ENCODE results near the gene GNAT2.

DNA sequence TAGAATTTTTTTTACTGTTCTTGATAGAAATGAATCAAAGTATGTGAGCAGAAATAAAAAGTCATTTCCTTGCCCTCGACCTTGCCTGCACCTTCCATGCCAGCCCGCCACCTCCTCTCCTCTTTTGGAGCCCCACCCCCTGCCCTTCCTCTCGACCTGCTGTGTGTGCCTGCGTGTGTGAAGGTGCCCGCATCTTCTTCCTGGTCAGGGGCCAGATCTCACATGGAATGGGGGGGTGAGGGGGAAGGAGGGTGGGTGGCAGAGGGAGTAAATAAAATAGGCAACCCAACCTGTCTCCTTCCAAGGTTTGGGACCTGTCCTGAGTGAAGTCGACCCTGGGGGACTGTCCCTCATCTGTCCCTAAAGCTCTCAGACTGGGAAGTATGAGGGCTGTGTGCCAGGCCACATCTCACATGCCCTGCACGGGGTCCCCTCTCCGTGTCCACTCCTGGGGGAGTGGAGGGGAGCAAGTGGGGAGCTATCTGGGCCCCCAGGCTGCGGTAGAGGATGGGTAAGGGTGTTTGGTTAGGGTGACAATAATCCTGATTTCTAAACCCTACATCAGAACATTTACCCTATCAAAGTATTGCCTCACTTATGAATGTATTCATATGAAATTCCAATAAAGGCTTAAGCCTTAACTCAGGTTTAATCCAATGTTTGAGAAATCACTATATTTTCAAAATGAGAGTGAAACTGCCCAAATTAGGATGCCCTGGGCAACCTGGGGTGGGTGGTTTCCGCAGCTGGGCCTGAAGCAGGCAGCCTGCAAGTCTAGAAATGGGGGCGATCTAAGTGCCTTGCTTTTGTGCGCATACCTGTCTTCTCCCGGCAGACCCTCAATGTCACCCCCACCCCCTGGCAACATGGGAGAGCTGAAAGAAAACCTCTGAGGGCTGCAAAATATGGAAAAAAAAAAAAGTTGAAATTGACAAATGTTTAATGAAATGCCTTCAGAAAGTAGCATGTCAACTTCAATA lies 15.6 kb upstream of the GNAT2 start:
- TF ChIP-seq, protein P1, sequence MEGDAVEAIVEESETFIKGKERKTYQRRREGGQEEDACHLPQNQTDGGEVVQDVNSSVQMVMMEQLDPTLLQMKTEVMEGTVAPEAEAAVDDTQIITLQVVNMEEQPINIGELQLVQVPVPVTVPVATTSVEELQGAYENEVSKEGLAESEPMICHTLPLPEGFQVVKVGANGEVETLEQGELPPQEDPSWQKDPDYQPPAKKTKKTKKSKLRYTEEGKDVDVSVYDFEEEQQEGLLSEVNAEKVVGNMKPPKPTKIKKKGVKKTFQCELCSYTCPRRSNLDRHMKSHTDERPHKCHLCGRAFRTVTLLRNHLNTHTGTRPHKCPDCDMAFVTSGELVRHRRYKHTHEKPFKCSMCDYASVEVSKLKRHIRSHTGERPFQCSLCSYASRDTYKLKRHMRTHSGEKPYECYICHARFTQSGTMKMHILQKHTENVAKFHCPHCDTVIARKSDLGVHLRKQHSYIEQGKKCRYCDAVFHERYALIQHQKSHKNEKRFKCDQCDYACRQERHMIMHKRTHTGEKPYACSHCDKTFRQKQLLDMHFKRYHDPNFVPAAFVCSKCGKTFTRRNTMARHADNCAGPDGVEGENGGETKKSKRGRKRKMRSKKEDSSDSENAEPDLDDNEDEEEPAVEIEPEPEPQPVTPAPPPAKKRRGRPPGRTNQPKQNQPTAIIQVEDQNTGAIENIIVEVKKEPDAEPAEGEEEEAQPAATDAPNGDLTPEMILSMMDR (IDR thresholded peaks at IDR 0.05): no peak
- no peak for TF ChIP-seq EP300 (IDR thresholded peaks at IDR 0.05; ENCODE audit: low read depth)
